CD4-positive, alpha-beta T cell treated with Interleukin-21 for 1 hour (primary cell): ENCODE measurements around the gene NBAS.
A peak's percentile ranks its signal among the peaks of the same experiment; 100 is the strongest.

Experiments used
- DNase-seq: peaks from one replicate; pipeline ENCODE4 v3.0.0-alpha.2; 2020

NBAS gene

DNA sequence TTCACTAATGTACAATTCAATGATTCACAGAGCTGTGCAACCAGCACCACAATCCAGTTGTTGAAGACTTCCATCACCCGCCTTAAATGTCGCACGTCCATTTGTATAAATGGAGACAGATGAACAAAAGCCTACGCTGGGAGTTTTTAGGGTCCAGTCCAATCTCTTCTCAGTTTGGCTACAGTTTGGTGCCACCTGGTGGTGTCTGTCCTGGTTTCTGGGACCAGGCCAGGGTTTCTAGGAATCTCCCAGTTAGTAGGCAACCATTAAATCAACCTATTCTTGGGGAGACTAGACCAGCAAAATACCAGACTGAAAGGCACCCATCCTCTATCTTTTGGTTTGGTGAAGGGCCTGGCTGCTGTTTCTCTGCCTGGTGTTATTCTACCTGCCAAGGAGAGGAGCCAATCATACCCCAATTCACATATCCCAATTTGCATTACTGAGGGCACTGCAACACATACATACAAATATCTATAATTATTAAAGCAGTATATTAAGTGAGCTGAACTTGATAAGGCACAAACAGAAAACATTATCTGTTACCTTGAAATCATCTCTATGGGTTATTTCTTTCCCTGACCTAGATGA lies 27.3 kb upstream of the NBAS start:
- DNase-seq, result peak; percentile 12

DNA sequence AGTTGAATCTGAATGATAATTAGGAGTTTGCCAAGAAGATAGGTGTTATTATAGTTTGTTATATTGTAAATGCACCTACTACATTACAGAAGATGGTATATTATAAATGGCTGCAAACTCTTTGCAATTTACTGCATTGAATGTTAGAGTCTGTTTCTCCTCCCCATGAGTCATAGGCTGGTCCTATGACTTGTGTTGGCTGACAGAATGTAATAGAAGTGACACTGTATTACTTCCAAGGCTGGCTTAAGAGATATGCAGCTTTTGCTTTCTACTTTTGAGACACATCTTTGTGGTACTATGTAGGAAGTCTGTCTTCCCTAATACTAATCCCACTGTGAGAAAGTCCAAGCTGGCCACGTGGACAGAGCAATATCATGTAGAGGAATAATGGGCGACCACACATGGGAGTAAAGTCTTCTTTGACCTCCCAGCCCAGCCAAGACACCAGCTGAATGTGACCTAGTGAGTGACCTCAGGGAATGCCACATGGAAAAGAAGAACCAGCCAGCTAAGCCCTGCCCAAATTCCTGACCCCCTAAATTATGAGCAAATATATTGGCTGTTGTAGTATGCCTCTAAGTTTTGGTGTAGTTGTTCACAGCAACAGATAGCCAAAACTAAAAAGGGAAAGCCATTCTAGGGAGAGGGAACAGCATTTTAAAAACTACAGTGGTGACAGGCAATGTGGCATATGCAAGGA lies 23.8 kb upstream of the NBAS start:
- DNase-seq, result no peak

DNA sequence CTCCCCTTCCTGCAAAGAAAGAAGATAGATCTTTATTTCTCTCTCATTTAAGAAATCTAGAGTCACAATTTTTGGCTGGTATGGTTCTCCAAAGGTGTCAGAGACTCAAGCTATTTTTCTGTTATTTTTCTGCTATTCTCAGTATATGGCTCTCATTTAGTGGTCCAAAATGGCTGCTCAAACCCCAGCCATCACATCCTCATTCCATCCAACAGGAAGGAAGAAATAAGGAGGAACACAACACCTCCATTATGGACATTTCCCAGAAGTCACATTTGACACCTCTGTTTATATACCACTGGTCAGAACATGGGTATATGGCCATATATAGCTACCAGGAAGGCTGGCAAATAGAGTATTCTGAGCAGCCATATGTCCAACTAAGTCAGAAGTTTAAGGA lies 23.2 kb upstream of the NBAS start:
- no peak for DNase-seq

DNA sequence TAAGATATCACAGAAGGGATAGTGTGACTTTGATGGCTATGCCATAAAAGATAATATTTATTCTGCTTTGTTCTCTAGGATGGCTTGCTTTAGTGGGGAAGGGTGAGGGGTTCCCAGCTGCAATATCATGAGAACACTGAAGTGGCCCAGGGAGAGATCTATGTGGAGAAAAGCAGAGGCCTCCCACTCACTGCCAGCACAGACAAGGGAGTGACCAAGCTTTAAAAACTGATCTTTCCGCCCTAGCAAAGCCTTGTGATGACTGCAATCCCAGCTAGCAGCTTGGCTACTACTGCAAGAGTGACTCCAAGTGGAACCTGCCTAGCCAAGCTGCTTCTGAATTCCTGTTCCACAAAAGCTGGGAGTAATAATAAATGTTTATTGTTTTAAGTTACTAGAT lies 22.7 kb upstream of the NBAS start:
- DNase-seq, result no peak

DNA sequence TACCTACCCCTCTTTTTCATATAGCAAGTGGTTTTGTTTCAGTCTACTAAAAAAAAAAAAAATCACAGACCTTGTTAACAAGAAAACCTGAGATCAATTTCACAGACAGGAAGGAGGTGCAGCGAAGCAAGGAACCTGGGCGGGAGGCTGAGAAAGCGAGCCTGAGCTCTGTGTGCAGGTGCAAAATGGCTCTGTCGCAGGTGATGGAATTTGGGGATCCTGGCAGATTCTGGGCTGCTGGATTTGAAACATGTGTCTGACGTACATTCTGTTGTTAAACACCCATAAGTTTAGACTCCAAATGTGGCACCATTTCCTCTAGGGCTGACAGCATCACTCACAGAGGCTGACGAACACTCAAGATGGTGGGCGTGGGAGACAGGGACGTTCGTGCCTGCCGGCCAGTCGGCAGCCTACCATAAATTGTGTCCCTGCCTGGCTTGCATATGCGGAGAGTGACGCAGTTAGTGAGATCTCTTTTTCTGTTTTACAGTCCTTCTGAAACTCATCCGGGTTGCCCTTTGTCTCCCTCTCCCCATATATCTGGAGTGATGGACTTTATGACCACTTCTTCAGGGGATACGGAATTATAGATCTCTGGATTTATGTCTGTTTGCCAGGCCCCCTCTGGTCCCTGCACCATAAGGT lies 21.7 kb upstream of the NBAS start:
- no peak for DNase-seq

DNA sequence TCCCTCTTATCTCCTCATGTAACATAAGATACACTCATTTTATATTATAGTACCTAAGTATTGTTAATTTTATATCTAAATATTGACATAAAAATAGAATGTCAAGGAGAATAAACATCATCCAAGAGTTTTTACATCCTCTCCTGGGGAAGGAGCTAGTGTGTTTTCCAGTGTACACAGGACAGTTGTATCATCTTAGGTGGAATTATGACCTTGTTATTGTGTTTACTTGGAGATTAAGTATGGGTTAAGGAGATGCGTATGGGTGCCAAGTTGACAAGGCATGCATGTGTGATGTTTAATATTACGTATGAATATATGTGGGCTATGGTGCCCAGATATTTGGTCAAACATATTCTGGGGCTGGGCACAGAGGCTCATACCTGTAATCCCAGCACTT lies 19.3 kb upstream of the NBAS start:
- no peak for DNase-seq

DNA sequence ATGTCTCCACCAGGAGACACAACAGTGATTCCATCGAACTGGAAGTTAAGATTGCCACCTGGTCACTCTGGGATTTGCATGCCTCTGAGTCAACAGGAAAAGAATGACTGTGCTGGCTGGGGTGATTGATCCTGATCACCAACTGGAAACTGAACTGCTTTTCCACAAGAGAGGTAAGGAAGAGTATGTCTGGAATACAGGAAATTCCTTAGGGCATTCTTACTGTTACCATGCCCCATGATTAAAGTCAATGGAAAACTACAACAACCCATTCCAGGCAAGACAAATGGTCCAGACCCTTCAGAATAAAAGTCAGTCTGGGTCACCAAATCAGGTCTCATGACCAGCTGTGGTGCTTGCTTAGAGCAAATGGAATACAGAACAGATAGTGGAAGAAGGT lies 18.5 kb upstream of the NBAS start:
- no peak for DNase-seq

DNA sequence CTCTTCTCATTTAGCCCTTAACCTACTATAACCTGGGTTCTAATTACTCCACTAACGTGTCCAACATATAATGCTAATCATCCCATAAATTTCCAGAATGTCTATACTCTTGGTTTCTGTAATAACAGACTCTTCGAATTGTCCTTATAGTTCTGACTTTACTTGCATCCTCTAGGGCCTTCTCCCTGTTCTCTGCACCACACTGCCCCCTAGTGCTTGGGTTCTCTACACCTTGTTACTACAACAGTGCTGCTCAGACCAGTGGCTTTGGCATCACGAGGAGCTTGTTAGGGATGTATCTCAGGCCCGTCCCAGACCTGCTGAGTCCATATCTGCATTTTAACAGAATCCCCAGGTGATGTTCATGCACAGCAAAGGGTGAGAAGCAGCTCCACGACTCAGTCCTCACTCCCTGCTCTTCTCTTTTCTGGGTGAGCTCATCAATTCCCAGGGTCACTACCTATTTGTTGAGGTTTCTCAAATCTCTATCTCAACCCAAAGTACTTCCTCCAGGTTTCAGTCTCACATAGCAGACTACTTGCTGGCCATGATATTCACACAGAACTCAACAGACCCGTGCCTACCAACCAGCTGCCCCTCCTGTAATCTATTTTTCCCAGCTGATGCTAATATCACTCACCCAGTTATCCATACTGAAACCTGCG lies 16.1 kb upstream of the NBAS start:
- peak; percentile 82 for DNase-seq

DNA sequence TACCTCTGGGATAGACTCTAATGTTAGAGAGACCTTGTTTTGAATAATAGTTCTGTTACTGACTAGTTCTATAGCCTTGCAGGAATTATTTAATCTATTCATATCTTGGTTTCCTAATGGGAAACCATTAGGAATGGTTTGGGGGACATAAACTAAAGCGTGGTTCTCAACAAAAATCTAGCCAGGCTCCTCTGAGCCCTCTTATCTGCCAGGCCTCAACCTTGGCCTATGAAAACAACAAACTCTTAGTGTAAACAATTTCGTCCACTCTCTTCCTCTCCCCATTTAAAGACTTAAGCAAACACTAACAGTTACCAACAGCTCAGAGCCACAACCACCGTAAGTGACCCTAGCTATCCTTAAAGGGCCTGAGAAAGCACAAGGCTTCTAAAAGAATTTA lies 10.6 kb upstream of the NBAS start:
- no peak for DNase-seq

DNA sequence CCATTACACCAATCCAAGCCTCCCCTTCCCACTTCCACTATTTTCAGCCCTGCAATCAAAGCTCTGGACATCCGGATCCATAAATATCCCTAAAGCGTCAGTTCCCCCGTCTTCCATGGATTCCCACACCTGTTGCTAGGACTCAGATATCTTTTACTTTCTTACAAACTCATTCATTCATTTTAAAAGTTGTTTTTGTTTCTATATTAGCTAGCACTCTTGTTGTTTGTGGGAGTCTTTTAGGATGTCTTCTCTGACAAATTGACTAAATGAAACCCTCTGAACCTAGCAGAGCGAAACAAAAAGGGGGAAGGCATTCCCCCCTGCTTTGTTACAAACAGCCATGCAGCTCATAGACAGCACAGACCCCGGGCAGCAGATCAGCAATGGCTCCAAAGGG lies 9.0 kb upstream of the NBAS start:
- no peak for DNase-seq

GRCh38 chr2:15568874-15569273 lies 7.7 kb upstream of the NBAS start:
- DNase-seq, result no peak

DNA sequence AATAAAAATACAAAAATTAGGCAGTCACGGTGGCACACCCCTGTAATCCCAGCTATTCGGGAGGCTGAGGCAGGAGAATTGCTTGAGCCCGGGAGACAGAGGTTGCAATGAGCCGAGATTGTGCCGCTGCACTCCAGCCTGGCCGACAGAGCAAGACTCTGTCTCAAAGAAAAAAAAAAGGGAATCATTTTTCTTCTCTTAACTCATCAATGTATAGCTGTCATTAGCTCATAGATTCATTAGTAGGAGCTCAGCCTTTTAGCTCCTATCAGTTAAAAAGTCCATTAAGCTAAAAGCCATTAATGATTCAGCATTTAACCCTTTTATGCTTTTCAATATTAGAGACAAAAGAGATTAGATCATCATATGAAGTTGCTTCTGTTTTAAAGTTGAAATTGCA lies 5.8 kb upstream of the NBAS start:
- no peak for DNase-seq

DNA sequence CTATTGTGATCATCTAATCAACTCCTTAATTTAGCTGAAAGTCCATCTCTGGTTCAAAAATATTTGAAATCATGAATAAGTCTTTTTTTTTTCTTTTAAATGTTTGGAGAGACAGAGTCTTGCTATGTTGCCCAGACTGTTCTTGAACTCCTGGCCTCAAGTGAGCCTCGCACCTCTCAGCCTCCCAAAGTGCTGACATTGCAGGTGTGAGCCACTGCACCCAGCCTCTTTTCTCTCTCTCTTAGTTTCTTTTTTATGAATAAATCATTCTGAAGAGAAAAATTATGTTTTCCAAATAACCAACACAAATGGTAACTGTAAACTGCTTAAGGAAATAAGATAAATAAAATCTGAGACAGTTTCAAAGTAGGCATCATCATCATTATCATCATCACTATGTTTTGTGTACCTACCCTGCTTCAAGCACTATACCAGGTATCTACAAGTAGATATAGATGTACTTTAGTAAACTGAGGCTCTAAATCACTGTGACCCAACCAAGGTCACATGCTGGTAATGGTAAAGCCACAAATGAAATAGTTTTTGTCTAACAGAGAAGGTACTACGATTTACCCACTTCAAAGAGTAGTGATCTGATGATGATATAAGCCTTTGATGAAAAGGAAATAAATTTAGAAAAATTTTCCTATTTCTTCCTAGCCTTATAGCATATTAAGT lies 5.0 kb upstream of the NBAS start:
- DNase-seq, result no peak

DNA sequence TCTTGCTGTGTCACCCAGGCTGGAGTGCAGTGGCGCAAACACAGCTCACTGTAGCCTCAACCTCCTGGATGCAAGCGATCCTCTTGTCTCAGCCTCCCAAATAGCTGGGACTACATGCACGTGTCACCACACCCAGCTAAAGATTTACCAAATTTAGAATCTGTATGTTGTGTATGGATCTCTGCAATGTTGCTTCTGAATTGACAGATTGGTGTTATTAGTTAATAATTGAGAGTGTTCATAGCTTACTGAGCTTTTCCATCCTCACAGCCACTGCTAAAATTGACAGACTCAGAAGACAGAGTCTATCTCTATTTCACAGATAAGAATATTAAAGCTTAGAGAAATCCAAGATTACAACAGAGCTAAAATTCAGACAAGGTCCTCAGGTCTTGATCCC lies 4.3 kb upstream of the NBAS start:
- no peak for DNase-seq

GRCh38 chr2:15563227-15564100 lies 2.3 kb upstream of the NBAS start:
- DNase-seq, result no peak

GRCh38 chr2:15562354-15563031 lies 1.4 kb upstream of the NBAS start:
- DNase-seq, result no peak

GRCh38 chr2:15561574-15562344 lies 625 bp upstream of the NBAS start:
- DNase-seq, result peak; percentile 27

DNA sequence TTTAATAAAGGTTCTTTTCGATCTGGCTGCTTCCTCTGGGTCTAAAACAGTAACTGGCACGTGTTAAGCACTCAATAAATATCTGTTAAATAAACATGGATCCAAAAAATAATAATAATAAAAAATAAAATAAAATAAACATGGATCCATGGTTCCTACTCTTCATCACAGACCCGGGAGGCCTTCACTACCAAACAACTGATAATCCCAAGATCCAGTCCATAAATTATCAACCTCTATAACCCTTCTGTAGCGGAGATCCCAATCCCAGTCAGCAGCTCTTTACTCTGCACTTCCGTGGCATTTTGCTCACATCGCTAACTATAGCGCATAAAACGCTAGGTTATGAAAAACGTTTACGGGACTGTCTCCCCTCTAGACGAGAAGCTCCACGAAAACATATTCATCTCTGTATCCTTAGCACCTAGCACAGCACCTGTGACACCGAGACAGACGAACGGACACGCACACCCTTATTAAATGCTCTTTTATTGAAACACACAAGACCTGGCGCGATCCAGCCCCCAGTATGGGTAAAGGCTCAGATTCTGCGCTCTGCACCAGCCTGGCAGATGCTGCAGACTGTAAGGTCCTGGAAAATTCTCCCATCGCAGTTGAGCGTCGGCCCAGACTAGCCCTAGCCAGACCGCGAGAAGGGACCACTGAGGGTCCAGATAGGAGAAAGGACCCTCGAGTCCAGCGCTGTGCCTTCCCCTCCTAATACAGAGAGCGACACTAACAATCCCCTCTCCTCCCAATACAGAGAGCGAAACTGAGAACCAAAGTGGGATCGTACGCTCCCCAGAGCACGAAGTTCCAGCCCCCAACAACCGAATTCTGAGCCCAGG lies 770 bp downstream of the NBAS start:
- DNase-seq, result peak; percentile 6

DNA sequence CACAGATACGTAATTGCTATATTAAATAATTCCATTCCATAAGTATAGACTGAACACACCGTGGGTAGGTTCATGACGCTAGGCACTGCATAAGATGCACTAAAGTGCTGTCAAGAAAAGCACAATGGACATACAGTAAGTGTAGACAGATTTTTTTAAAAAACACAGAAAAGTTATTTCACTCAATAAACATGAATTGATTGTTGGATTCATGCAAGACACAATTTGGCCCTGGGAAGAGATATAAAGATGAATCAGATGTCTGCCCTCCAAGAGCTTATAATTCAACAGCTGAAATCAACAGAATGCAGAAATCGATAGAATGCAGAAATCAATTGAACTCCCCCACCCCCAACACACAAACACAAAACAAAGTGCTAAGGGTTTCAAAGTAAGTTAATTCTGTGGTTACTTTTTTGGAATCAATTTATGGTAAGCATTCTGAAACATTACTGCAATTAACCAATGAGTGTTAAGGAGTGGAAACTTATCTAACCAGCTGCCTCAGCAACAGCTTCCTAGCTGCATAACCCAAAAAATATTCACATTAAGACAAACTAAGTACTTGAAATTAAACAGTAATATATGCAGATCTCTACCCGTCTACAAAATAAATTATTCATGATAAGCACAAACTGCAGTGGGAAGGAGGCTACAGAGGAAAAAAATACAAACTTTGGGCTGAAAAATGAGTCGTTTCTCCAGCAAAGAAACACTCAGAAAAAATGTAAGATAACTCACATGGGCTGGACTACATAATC lies 1.6 kb downstream of the NBAS start:
- no peak for DNase-seq
